GM19023 (cell line): ENCODE results near the gene SIK2.
"Not testable (repeated sequence)": the region's sequence is repeated elsewhere in the genome, so short reads cannot be mapped to it uniquely, and the experiment has no call there.

Experiments
- ATAC-seq: cut with Tn5 transposase; IDR thresholded peaks from one replicate; pipeline ENCODE4 v1.9.1; 2021; ENCODE audit warnings: mild to moderate bottlenecking, moderate library complexity; ENCODE audit not compliant: unreplicated experiment

The SIK2 gene

DNA sequence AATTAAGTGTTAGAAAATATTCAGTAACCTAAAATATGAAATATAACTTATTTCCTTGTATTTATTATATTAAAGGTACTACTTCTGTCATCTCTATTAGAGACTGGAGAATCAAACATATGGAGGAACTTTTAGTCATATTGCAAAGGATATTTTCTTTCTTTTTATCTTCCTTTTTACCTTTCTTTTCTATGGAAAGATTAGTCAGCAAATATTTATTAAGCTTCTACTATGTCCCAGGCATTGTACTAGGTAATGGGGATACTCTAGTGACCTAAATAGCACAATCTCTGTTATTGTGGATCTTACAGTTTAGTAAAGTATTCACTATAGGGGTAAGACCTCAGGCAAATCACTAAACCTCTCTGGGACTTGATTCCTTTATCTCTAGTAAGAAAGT lies 18.3 kb downstream of the SIK2 start:
- no peak for ATAC-seq

DNA sequence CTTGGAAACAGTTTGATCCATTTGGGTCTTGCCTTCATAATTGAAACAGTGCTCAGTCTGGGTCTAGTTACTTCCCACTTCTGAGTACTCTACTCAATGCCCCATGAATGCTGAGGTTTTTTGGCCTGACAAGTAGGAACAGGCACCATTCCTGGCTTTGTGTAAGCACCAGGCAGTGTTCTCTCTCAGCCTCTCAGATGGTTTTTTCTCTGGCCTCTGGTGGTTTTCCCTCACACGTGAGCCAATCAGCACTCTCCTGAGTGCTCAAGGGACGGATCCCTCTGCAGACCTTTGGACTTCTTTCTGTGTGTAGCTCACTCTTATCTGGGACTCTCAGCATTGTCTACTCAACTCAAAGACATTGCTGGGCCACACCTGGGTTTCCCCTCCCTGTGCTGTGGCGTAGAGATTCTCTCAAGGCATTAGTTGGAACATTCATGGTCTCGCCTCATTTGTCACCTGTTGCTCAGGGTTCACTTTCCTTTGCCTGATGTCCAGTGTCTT lies 21.3 kb downstream of the SIK2 start:
- peak; percentile 99 for ATAC-seq

- ATAC-seq = no peak
Measured at GRCh38 chr11:111624608-111625007, 22.4 kb downstream of the SIK2 start.

DNA sequence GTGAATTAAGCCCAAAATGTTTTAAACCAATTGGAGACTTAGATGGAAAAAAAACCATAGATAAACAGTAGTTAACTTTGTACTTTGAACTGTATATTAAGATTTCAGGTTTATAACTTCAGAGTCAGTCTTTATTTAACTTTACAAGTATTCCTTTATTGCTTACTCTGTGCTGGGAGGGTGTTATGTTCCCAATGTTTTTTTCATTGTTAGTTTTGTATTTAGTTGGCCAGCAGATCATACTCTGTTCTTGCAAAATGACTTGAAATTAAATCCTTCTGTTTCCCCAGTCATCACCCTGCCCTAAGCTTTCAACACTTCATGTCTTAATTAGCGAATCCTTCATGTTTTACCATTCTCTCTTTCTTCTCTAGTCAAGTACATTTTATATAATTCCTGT lies 25.3 kb downstream of the SIK2 start:
- ATAC-seq = no peak

- ATAC-seq = no peak
Measured at GRCh38 chr11:111629499-111629898, 27.2 kb downstream of the SIK2 start.

DNA sequence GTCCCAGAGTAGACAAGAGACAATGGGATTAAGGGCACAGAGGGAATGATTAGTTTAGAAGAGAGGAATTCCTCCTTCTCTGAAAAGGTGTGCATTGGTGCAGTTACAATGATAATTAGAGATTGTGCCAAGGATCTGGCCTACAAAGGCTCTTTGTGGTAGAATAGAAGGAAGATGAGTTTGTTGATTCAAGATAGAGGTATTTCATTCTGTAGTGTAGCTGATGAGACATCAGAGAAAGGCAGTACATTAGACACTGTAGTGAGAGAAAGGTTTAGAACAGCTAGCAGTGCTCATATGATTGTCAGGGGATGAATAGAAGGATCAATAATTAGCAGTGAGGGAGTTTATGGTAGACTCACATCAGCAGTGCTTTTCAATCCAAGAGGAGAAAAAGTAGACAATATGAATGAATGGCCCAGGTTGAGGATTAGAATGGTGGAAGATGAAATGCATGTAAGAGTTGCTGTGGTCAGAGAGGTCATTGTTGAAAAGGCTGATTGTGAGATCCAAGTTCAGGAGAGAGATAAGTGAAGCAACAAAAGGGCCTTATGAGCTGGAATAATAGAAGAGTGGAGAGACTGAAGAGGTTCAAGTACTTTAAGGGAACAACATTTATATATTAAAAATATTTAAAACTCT lies 28.9 kb downstream of the SIK2 start:
- no peak for ATAC-seq

DNA sequence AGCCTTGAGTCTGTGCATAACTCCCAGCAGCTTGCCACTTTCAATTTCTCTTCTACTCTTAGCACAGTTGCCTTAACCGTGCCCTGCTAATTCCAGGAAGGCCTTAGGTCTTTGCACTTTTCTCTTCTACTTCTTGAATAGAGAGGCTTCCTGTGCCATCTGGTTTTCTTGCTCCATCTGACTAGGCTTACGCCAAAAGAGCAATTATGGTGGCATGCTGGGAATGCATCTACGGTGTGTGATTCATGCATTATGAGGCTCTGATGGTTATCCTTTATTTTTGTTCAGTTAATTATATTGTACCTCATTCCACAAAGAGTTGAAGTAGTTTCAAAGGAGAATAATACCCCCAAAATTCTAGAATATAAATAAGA lies 29.4 kb downstream of the SIK2 start:
- ATAC-seq = no peak

- no peak for ATAC-seq
Measured at GRCh38 chr11:111632516-111633220, 30.4 kb downstream of the SIK2 start.

- no peak for ATAC-seq
Measured at GRCh38 chr11:111633248-111633647, 31.0 kb downstream of the SIK2 start.

DNA sequence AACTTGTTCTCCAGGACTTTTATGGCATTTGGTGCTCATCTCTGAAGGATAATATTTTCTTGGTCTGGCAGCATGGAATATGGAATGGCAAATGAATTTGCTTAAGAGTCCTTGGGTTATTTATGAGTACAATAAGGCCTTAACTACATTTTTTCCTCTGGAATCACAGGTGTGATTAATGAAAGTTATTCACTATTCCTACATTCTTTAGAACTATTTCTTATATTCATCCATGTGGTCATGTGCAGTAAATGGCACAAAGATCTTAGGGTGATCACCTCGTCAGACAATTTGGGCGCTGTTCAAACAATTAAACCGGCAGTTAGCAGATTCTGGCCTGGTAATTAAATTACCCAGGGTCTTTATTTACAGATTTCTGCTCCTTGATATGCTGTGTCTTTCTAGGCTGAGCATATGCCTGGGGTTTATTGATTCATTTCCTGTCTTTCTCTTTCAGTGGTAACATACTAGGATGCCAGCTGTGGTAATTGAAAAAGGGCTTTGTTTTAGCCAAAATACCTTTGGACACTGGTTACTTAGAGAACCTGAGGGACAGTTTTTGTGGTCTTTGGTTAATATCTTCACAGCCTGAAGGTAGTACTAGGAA lies 31.6 kb downstream of the SIK2 start:
- ATAC-seq = no peak

GRCh38 chr11:111634981-111635705 lies 32.9 kb downstream of the SIK2 start:
- ATAC-seq = no peak

- ATAC-seq = no peak
Measured at GRCh38 chr11:111635706-111636045, 33.4 kb downstream of the SIK2 start.

DNA sequence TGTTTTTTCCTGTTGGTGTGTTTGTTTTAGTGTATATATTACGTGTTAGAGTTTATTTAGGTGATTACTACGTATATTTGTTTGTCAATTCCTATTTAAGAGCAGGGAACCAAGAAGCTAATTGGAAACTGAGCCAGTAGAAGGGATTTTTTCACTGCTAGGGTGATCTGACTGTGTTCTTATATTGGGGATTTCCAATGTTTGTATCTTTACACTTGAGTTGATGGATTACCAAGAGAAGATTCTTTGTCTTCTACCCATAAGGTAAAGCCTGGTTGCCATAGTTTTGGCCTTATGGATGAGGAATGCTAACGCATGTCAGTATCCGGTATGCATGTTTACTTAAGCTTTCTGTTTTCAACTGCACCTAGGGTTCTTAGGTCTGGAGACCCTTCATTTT lies 35.6 kb downstream of the SIK2 start:
- no peak for ATAC-seq

GRCh38 chr11:111639226-111639925 lies 37.1 kb downstream of the SIK2 start:
- no peak for ATAC-seq

- no peak for ATAC-seq
Measured at GRCh38 chr11:111641339-111642015, 39.2 kb downstream of the SIK2 start.

DNA sequence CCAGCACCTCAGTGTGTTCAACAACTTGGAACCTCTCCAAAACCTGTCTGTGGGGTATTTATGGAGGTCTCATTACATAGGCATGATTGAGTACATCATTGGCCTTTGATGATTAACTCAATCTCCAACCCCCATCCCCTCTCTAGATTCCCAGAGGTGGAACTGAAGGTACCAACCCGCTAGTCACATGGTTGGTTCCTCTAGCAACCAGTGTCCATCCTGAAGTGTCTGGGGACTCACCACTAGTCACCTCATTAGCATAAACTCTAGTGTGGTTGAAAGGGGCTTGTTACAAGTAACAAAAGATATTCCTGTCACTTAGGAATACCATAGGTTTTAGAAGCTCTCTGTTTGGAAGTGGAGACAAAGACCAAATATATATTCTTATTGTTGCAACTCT lies 40.3 kb downstream of the SIK2 start:
- no peak for ATAC-seq

DNA sequence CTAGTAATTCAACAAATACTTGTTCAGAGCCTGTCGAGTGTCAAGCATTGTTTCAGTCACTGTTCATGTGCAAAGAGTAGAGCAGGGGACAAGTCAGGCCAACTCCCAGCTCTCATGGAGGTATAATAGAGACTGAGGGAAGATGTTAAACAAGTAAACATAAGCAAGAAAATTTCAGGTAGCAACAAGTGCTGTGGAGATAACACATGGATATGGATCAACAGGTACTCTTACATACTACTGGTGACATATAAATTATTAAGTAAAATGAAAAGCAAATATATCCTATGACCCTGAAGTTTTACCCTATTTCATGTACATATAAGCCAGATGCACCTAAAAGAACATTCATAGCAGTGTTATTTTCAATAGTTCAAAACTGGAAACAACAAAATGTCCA lies 42.7 kb downstream of the SIK2 start:
- no peak for ATAC-seq

DNA sequence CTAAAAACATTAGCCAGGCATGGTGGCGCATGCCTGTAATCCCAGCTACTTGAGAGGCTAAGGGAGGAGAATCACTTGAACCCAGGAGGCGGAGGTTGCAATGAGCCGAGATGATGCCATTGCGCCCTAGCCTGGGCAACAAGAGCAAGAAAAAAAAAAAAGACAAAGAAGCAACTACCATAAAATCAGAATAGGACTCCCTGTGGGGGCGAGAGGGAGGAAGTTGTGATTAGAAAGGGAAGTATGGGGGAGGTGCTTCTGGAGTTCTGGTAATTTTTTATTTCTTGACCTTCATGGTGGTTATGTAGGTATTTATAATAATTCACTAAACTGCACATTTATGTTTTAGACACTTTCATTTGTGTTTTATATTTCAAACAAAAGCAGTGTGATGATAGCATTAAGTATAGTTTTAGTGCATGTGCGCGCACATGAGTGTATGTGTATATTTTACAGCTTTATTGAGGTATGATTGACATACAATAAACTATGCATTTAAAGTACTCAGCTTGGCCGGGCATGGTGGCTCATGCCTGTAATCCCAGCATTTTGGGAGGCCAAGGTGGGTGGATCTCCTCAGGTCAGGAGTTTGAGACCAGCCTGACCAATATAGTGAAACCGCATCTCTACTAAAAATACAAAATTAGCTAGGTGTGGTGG lies 43.5 kb downstream of the SIK2 start:
- ATAC-seq = no peak

DNA sequence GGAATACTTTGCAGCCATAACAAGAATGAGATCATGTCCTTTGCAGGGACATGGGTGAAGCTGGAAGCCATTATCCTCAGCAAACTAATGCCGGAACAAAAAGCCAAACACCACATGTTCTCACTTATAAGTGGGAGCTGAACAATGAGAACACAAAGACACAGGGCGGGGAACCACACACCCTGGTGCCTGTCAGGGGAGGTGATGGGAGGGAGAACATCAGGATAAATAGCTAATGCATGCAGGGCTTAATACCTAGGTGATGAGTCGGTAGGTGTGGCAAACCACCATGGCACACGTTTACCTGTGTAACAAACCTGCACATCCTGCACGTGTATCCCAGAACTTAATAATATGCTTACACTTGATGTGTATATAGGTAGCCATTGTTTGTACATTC lies 49.1 kb downstream of the SIK2 start:
- not testable (repeated sequence) for ATAC-seq

DNA sequence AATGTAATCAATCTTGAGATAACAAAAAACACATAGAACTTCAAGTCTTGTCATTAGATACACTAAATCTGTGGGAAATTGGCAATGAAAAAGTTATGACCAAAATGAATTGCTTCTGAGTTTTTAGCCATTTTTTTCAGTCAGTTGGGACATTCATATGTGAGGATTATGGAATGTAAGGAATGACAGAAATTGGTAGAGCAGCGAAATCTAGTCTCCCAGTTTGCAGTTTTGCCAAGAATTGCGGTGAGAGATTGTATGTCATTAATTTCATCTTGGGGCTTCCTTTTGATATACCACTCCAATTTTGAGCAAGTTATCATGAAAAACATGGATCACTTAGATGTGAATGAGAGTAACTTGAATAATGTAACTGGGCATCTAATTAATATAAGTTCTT lies 49.9 kb downstream of the SIK2 start:
- no peak for ATAC-seq
